Daoy (cell line): ENCODE results near the gene RASIP1. TPM values are rescaled to one million over a fixed set of nuclear protein-coding genes. Genes with fewer than 3 reads are reported as not detected.
"Not testable (repeated sequence)": the region's sequence is repeated elsewhere in the genome, so short reads cannot be mapped to it uniquely, and the experiment has no call there.

Experiments
- DNase-seq: peaks from one replicate; pipeline ENCODE4 v3.0.0-alpha.2; 2015; ENCODE audit warnings: low read depth
- total RNA-seq: library from RNA; depleted of rRNA; stranded (reverse); fragments of >200 nt; shearing (Covaris generic); gene quantifications from 2 replicates; pipeline ENCODE4 v1.2.3, GENCODE V29; 2014

The RASIP1 gene
- total RNA-seq, 1 experiment from 2014 or later: 0.17 TPM

GRCh38 chr19:48708471-48708870 is 31.9 kb downstream of the RASIP1 start:
- no peak for DNase-seq

DNA sequence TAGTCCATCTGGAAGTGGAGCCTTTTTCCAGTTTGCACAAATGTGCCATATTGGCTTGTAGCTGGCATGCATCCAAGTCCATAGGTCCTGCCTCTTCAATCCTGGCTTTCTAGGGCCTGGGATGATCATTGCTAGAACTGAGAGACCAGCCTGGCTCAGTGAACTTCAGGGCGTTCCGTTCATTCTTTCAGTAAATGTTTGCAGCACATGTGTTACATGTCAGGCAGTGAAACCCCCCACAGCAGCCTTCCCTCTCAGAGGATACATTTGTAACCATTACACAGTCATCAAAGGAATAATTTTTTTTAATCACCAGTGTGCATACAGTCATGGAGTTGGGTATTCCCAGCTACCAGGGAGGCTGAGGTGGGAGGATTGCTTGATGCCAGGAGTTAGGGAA is 35.0 kb downstream of the RASIP1 start:
- no peak for DNase-seq

GRCh38 chr19:48703316-48703715 is 37.1 kb downstream of the RASIP1 start:
- DNase-seq: no peak

DNA sequence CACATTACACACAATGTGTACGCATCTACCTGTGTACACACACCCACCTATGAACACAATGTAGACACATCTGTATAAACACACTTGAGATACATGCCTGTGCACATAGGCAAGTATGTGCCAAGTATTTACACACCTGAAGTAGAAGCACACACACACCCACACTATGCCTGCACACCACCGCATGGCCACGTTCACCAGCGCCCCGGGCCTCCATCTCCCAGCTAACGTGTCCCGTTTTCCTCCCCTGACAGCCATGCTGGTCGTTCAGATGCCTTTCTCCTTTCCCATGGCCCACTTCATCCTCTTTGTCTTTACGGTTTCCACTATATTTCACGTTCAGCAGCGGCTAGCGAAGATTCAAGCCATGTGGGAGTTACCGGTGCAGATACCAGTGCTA is 37.7 kb downstream of the RASIP1 start:
- DNase-seq: no peak

- DNase-seq: peak; percentile 88
Measured at GRCh38 chr19:48698046-48698445, 42.4 kb downstream of the RASIP1 start.

- DNase-seq: no peak
Measured at GRCh38 chr19:48696353-48697010, 43.9 kb downstream of the RASIP1 start.

DNA sequence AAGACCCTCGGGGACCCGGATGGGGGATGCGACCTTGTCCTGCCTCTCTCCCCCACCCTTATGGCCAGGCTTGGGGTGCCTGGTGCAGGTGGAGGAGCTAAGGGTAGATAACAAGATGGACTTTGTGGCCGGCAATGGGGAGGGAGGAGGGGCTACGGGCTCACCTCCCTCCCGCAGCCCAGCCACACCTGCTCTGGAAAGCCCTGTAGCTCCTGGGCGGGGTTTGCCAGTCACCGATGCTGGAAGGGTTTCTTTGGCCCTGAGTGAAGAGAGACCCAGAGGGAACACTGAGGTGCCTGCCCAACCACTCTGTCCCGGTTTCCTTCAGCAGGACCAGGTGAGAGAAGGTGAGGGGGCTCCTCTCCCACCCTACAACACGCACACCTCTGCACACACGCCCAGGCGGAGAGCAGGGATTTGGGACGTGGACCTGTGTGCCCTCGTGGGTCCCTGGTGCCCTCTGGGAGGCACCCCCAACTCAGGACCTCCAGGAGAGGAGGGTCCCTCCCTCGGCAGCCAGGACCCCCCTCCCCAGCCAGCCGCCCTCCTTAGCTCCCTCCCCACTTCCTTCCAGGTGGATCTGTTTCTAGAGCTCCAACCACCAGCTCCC is 44.6 kb downstream of the RASIP1 start, which contains the start of gene FUT2:
TSS of gene FUT2 (plus strand) at position 229 of the 610 bp plus-strand sequence. CDS start 6,986 bp downstream, outside the sequence.
- no peak for DNase-seq

DNA sequence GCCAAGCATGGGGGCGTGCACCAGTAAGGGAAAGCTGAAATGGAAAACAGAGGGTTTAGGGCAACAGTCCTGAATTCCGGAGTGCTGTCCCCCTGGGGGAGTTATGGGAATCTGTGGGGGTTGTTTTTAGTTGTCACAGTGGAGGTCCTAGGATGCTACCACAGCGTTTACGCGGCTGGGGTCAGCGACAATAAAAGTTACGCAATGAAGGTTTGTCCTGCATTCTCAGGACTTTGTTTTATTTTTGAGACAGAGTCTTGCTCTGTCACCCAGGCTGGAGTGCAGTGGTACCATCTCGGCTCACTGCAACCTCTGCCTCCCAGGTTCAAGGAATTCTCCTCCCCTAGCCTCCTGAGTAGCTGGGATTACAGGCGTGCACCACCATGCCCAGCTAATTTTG is 46.8 kb downstream of the RASIP1 start:
- DNase-seq: not testable (repeated sequence)

GRCh38 chr19:48689449-48689848 is 51.0 kb downstream of the RASIP1 start:
- no peak for DNase-seq

- DNase-seq: no peak
Measured at GRCh38 chr19:48687776-48688175, 52.6 kb downstream of the RASIP1 start.

GRCh38 chr19:48686637-48687036 is 53.8 kb downstream of the RASIP1 start:
- not testable (repeated sequence) for DNase-seq

GRCh38 chr19:48686088-48686487 is 54.3 kb downstream of the RASIP1 start:
- no peak for DNase-seq

- DNase-seq: peak; percentile 43
Measured at GRCh38 chr19:48685583-48685982, 54.8 kb downstream of the RASIP1 start.

- DNase-seq: peak; percentile 33
Measured at GRCh38 chr19:48683349-48683748, 57.1 kb downstream of the RASIP1 start.

- peak; percentile 96 for DNase-seq
Measured at GRCh38 chr19:48681127-48681470, 59.3 kb downstream of the RASIP1 start.

- DNase-seq: no peak
Measured at GRCh38 chr19:48680436-48681126, 59.8 kb downstream of the RASIP1 start.

DNA sequence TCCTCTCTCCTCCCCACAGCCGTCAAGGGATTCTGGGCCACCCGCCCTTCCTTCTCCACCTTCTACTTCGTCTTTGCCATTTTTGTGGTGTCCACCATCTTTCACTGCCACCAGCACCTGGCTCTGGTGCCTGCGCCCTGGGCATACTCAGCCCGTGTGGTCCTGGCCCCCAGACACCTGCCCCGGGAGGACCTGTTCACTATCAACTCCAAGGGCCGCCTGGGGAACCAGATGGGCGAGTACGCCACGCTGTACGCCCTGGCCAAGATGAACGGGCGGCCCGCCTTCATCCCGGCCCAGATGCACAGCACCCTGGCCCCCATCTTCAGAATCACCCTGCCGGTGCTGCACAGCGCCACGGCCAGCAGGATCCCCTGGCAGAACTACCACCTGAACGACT is 60.4 kb downstream of the RASIP1 start:
- not testable (repeated sequence) for DNase-seq

DNA sequence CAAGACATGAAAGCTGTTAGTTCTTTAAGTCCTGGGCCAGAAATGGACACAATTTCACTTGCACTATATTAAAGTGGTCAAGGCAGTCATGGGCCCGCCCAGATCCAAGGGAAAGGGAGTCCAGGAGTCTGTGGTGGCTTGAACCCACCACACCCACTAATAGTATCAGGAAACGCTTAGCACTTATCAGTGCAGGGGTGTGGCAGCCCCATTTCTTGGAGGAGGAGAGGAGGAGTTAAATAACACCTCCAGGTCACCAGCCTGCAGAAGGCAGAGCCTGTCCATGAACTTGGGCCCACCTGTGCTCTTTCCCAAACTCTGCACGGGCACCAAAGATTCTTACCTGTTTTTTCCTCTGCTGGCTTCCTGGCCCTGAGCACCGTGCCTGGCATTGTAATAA is 62.2 kb downstream of the RASIP1 start:
- no peak for DNase-seq

GRCh38 chr19:48676887-48677286 is 63.5 kb downstream of the RASIP1 start:
- no peak for DNase-seq

- DNase-seq: no peak
Measured at GRCh38 chr19:48676487-48676886, 63.9 kb downstream of the RASIP1 start.

DNA sequence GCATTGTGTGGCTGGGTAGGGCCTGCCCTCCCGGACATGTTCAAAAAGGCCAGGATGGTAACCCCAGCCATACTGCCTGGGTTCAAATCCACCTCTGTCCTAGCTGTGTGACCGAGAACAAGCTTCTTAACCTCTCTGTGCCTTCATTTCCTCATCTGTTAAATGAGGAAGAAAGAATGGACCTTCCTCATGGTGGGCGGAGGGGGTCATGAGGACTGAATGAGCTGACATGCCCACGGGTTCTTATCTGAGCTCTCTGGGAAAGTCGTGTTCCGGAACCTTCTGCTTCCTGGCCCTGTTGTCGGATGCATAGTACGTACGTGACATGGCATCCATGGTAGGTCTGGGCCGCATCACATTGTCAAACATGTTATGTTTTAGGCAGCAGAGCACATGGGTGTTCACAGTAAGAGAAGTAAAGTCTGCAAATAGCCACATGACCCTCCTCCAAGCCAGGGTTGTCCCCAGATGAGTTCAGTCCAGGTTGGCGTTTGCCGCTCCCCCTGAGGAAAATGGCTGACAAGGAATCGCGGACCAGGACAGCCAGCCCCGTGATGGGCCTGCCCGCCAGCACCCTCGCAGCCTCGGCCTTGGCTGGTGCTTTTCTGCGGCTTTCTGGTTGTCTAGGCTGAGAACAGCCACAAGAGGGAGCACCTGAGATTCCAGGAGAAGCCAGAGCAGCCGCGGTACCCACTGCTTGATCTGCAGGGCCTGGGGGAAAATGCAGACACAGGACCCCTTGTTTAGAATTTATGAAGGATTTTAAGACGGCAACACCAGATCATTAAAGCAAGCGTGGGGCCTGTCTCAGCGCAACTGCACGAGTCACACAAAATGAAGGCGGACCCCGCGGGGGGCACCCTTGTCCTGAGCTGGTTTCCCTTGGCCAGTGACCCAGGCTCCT is 65.2 kb downstream of the RASIP1 start:
- DNase-seq: peak; percentile 83

GRCh38 chr19:48674216-48674809 is 66.1 kb downstream of the RASIP1 start:
- DNase-seq: no peak
